Neural crest cell (in vitro differentiated cells): ENCODE data around the gene COL2A1. TPM values are rescaled to one million over a fixed set of nuclear protein-coding genes. Genes with fewer than 3 reads are reported as not detected.

Experiments
- DNase-seq: peaks from one replicate; pipeline ENCODE4 v3.0.0; 2021; ENCODE audit warnings: low read depth, mixed read lengths, low spot score
- H3K27ac Mint-ChIP-seq: one replicate; pipeline ENCODE4 v1.8.0; 2021; ENCODE audit warnings: mild to moderate bottlenecking, mixed read lengths; ENCODE audit not compliant: unreplicated experiment
- H3K27me3 Mint-ChIP-seq: 2 replicates; pipeline ENCODE4 v1.8.0; 2021; ENCODE audit warnings: low read depth, mild to moderate bottlenecking, mixed read lengths
- H3K36me3 Mint-ChIP-seq: 2 replicates; pipeline ENCODE4 v1.8.0; 2021; ENCODE audit warnings: low read depth, mild to moderate bottlenecking, mixed read lengths
- H3K4me1 Mint-ChIP-seq: 2 replicates; pipeline ENCODE4 v1.8.0; 2021; ENCODE audit warnings: mixed read lengths
- H3K4me3 Mint-ChIP-seq: one replicate; pipeline ENCODE4 v1.8.0; 2021; ENCODE audit warnings: mild to moderate bottlenecking, mixed read lengths
- H3K9me3 Mint-ChIP-seq: 2 replicates; pipeline ENCODE4 v1.8.0; 2021; ENCODE audit warnings: mixed read lengths
- total RNA-seq: library from RNA; stranded (reverse); gene quantifications from 2 replicates; pipeline ENCODE4 v1.2.1, GENCODE V29; 2021
- TF ChIP-seq, protein P1 (sequence below): fragments of 200-600 bp; sonication (generic); conservative IDR thresholded peaks from 2 replicates; pipeline ENCODE4 v1.5.0; 2021; ENCODE audit warnings: antibody characterized with exemption, mild to moderate bottlenecking

COL2A1 gene
- total RNA-seq, 1 donor from 2014 or later: 386 TPM

DNA sequence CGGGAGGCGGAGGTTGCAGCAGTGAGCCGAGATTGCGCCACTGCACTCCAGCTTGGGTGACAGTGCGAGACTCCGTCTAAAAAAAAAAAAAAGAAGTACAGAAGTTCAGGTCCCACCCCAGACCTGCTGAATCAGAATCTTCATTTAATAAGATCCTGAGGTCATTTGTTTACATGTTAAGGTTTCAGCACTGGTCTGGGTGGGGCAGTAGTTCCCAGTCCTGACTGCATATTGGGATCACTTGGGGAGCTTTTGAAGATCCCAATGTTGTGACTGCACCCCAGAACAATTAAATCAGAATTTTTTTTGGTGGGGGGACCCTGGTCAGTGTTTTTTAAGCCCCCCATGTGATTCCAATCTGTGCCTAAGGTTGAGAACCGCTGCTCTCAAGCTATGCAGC is 11.7 kb upstream of the COL2A1 start:
- no peak overlapping the region for H3K27ac Mint-ChIP-seq
- no peaks in the 10 kb centered on the region for H3K9me3 Mint-ChIP-seq
- H3K4me3 Mint-ChIP-seq: no peak overlapping the region
- no peak for DNase-seq
- peaks cover 47% of the 10 kb centered on the region for H3K27me3 Mint-ChIP-seq
- TF ChIP-seq, protein P1, sequence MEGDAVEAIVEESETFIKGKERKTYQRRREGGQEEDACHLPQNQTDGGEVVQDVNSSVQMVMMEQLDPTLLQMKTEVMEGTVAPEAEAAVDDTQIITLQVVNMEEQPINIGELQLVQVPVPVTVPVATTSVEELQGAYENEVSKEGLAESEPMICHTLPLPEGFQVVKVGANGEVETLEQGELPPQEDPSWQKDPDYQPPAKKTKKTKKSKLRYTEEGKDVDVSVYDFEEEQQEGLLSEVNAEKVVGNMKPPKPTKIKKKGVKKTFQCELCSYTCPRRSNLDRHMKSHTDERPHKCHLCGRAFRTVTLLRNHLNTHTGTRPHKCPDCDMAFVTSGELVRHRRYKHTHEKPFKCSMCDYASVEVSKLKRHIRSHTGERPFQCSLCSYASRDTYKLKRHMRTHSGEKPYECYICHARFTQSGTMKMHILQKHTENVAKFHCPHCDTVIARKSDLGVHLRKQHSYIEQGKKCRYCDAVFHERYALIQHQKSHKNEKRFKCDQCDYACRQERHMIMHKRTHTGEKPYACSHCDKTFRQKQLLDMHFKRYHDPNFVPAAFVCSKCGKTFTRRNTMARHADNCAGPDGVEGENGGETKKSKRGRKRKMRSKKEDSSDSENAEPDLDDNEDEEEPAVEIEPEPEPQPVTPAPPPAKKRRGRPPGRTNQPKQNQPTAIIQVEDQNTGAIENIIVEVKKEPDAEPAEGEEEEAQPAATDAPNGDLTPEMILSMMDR: no peak
- H3K4me1 Mint-ChIP-seq: peaks cover 28% of the 10 kb centered on the region
- H3K36me3 Mint-ChIP-seq: no peaks in the 10 kb centered on the region

DNA sequence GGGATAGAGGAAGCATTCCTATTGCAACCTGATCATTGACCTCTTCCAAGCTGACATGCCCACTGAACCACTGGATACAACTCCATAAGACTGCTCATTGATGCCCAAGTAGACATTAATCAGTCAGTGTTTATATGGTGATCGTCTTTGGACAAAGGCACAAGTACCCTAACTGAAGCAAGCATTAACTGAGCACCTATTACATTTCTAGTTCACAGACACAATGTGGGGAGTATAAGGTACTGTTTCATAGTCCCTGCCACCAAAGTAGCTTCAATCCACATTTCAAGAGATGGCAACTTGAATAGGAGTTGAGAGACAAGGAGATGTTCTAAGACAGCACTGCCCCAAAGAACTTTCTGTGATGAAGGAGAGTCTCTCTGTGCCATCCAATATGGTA is 10.9 kb upstream of the COL2A1 start:
- Mint-ChIP-seq H3K27me3 (peaks cover 51% of the 10 kb centered on the region), H3K9me3 (no peaks in the 10 kb centered on the region), H3K27ac (no peak overlapping the region), H3K36me3 (no peaks in the 10 kb centered on the region), H3K4me3 (no peak overlapping the region), H3K4me1 (peaks cover 30% of the 10 kb centered on the region)
- no peak for DNase-seq
- TF ChIP-seq, protein P1: no peak

DNA sequence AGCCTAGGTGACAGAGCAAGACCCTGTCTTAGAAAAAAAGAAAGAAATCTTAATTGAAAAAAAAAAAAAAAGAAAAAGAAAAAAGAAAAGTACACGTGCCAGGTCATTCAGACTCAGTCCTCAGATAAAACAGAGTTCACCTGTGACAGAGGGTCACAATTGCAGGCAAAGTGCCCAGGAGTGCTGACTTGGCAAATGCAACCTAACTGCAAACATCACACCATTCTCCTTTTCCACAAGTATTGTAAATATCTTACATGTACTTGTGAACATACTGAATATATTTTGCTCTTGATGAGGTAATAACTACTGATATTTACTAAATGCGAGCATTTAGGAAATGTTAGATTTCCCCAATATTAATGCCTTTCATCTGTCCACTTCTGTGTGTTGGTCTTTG is 9.0 kb upstream of the COL2A1 start:
- Mint-ChIP-seq H3K4me1 (peaks cover 26% of the 10 kb centered on the region), H3K9me3 (no peaks in the 10 kb centered on the region), H3K27me3 (peaks cover 58% of the 10 kb centered on the region), H3K4me3 (no peak overlapping the region), H3K36me3 (no peaks in the 10 kb centered on the region), H3K27ac (no peak overlapping the region)
- no peak for DNase-seq
- TF ChIP-seq, protein P1: no peak

DNA sequence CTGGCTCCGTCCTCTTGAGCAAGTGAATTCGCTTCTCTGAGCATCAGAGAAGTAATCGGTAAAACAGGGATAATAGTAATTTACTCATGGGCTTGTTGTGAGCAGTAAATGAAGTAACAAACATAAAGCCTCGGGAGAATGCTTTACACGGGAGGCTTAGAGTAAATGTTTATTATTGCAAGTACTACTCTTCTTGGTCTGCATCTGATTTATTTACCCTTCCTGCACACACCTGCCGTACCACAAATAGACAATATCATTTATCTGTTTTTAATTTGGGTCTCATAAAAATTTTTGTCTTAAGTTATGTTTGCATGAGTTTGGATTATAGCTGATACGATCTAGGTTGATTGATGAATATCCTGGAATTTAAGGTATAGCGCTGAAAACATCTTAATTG is 7.8 kb upstream of the COL2A1 start:
- Mint-ChIP-seq H3K9me3 (no peaks in the 10 kb centered on the region), H3K4me3 (no peak overlapping the region), H3K27me3 (peaks cover 57% of the 10 kb centered on the region), H3K4me1 (peaks cover 24% of the 10 kb centered on the region), H3K36me3 (no peaks in the 10 kb centered on the region), H3K27ac (no peak overlapping the region)
- DNase-seq: no peak
- TF ChIP-seq, protein P1: no peak

DNA sequence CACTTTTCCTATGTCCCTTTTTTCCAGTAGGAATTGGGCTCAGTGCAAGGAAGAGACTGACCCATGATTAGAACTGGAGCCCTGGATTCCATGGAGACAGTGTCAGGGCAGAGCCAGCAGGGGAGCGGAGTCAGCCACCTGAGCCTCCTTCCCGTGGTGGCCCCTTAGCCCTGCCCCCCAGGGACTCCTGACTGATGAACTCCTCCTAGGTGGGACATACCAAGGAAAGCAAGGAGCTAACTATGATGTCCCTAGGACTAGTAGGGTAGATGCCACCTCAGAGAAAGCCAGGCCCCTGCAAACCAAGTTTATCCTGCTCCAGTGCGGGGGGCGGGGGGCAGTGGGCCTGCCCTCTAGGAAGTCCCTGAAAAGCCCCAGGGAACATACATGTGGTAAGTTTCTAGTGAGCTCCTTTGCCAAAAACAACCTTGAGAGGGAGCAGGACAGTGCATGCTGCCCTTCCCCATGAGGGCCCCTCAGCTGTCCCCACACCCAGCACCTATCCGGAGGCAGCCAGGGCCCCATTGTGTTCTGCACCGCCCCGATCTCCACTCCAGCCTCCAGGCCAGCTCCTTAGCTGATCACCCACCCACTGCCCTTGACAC is 6.2 kb upstream of the COL2A1 start:
- Mint-ChIP-seq H3K4me1 (peaks cover 21% of the 10 kb centered on the region), H3K27ac (peak overlapping the region; percentile 35), H3K9me3 (no peaks in the 10 kb centered on the region), H3K36me3 (no peaks in the 10 kb centered on the region), H3K4me3 (no peak overlapping the region), H3K27me3 (peaks cover 67% of the 10 kb centered on the region)
- DNase-seq: no peak
- TF ChIP-seq, protein P1: no peak
